Measurements from ENCODE around the gene EXOC7. TPM values are rescaled to one million over a fixed set of nuclear protein-coding genes. Genes with fewer than 3 reads are reported as not detected.
A peak's percentile ranks its signal among the peaks of the same experiment; 100 is the strongest.

The EXOC7 gene
- total and polyA plus RNA-seq, 2 of the 4 experiments (the other 2 are of a cell fraction) = 85.9 to 118 TPM

- no peak for TF ChIP-seq BHLHE40 (IDR thresholded peaks at IDR 0.05; ENCODE audit: low read depth, low read length)
Measured at GRCh38 chr17:76147211-76148014, 43.8 kb upstream of the EXOC7 start (continued).

- POLR2A ChIA-PET (ENCODE audit: unreplicated experiment) = no interaction called here
- Histone ChIP-seq H3K18ac (ENCODE audit: low read depth, low read length) (no peak overlapping the region), H2AK5ac (ENCODE audit: low read depth, low read length) (no peak overlapping the region), H2AK9ac (replicated peaks; ENCODE audit: low read depth, low read length, poor library complexity) (no peak overlapping the region), H4K5ac (ENCODE audit: low read depth, low read length) (no peak overlapping the region), H3K4me3 (ENCODE audit: insufficient read depth, low read depth, low read length) (no peak overlapping the region), H3K9me1 (ENCODE audit: insufficient read depth, low read length) (no peaks in the 10 kb centered on the region; the same call in 1 of the 2 replicates), H2BK20ac (ENCODE audit: low read depth, low read length) (no peak overlapping the region), H3K9me3 (ENCODE audit: control insufficient read depth, insufficient read depth, low read length) (no peaks in the 10 kb centered on the region), H3K4ac (ENCODE audit: low read depth, low read length) (no peak overlapping the region), H3K56ac (ENCODE audit: extremely low read depth, insufficient read depth, low read length) (no peak overlapping the region), H3K9ac (ENCODE audit: low read depth, low read length) (no peak overlapping the region), H3K4me2 (ENCODE audit: low read depth, low read length) (no peak overlapping the region), H2BK15ac (ENCODE audit: low read depth, low read length) (no peak overlapping the region), H4K20me1 (ENCODE audit: insufficient read depth, low read length) (no peaks in the 10 kb centered on the region), H2BK120ac (ENCODE audit: low read depth, low read length) (no peak overlapping the region), H3K14ac (replicated peaks; ENCODE audit: low read depth, low read length) (no peak overlapping the region), H3K27ac (ENCODE audit: insufficient read depth, low read length) (no peak overlapping the region), H2BK5ac (ENCODE audit: low read depth, low read length, poor library complexity, severe bottlenecking) (no peak overlapping the region), H4K8ac (ENCODE audit: low read depth in 2 of 2, low read length in 2 of 2) (no peak overlapping the region), H3K4me1 (ENCODE audit: control insufficient read depth, insufficient read depth, low read length) (no peaks in the 10 kb centered on the region; the same call in 1 of the 2 replicates), H2AFZ (replicated peaks; ENCODE audit: low read length, poor library complexity) (no peak overlapping the region), H4K91ac (ENCODE audit: insufficient read depth, low read depth, low read length) (no peak overlapping the region), H3K27me3 (ENCODE audit: control insufficient read depth, insufficient read depth, low read length) (peaks cover 16% of the 10 kb centered on the region), H3K23ac (ENCODE audit: low read depth, low read length) (no peak overlapping the region), H3K36me3 (ENCODE audit: control insufficient read depth, insufficient read depth, low read length) (no peaks in the 10 kb centered on the region), H3K79me1 (ENCODE audit: low read depth in 1 of 2, low read length in 2 of 2) (no peaks in the 10 kb centered on the region)
- WGBS, 2 experiments (ENCODE audit: extremely low coverage in 2 of 2, insufficient read length in 1 of 2) = 85% methylated on average over 10 of the region's 22 CpGs; no CpG with 5 or more reads in 1 of the 2 experiments
- DNase-seq (peak; percentile 11), ATAC-seq (ENCODE audit: low read depth) (no peak)
- BruUV-seq (replicated peaks) = no TSS peak
- CTCF ChIA-PET = no interaction called here
- TF ChIP-seq MAZ (IDR thresholded peaks at IDR 0.05; ENCODE audit: borderline replicate concordance, low read depth, low read length) = no peak
- TF ChIP-seq MAFK (IDR thresholded peaks at IDR 0.05; ENCODE audit: low read depth, low read length) = no peak
- TF ChIP-seq RCOR1 (IDR thresholded peaks at IDR 0.05; ENCODE audit: insufficient replicate concordance, low read length) = no peak
- no peak for TF ChIP-seq POLR2A (IDR thresholded peaks at IDR 0.05; ENCODE audit: low read depth, low read length)
- TF ChIP-seq RAD21 (IDR thresholded peaks at IDR 0.05; ENCODE audit: low read length) = no peak
- no peak for TF ChIP-seq BHLHE40 (IDR thresholded peaks at IDR 0.05; ENCODE audit: low read depth, low read length)
- dilution Hi-C loops (cut with HindIII; ENCODE audit: low sequenced_read_pairs, unreplicated experiment) = no loop called here
- intact Hi-C loops (cut with micrococcal nuclease) = no loop called here
- in situ Hi-C loops (cut with MboI; ENCODE audit: low sequenced_read_pairs) = no loop called here
Measured at GRCh38 chr17:76146053-76146851, 42.7 kb upstream of the EXOC7 start.

Data from IMR-90 (cell line).